ENCODE data around the gene SCGB3A1.

DNA sequence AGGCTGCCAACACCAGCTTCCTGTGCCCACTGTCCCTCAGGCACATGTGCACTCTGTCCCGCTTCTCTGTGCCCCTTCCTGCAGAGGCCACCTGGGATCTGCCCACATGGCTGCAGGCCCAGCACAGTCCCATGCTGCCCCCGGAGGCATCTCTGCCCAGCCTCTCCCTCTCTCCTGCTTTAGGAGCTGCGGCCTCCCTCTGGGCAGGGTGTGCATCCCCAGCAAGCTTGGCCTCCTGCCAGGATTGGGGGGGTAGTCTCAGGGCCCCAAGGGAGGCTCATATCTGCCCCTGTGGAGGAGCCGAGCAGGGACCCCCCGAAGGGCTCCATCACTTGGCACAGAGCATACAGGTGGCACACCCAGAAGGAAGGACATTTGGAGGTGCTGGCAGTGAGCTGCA is 33.3 kb upstream of the SCGB3A1 start:
- TF ChIP-seq MXI1 (IDR thresholded peaks at IDR 0.05; ENCODE audit: borderline replicate concordance, low read depth, low read length): no peak
- TF ChIP-seq, protein P1, sequence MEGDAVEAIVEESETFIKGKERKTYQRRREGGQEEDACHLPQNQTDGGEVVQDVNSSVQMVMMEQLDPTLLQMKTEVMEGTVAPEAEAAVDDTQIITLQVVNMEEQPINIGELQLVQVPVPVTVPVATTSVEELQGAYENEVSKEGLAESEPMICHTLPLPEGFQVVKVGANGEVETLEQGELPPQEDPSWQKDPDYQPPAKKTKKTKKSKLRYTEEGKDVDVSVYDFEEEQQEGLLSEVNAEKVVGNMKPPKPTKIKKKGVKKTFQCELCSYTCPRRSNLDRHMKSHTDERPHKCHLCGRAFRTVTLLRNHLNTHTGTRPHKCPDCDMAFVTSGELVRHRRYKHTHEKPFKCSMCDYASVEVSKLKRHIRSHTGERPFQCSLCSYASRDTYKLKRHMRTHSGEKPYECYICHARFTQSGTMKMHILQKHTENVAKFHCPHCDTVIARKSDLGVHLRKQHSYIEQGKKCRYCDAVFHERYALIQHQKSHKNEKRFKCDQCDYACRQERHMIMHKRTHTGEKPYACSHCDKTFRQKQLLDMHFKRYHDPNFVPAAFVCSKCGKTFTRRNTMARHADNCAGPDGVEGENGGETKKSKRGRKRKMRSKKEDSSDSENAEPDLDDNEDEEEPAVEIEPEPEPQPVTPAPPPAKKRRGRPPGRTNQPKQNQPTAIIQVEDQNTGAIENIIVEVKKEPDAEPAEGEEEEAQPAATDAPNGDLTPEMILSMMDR (conservative IDR thresholded peaks at IDR 0.05; ENCODE audit: low read depth, low read length): no peak
- TF ChIP-seq POLR2A (IDR thresholded peaks at IDR 0.05; ENCODE audit: low read depth, low read length): no peak
- no peak for TF ChIP-seq USF2 (IDR thresholded peaks at IDR 0.05; ENCODE audit: low read depth, low read length)
- no peak for TF ChIP-seq SMC3 (IDR thresholded peaks at IDR 0.05; ENCODE audit: low read depth, low read length)
- no peak for TF ChIP-seq RAD21 (IDR thresholded peaks at IDR 0.05; ENCODE audit: low read length)
- TF ChIP-seq RFX5 (IDR thresholded peaks at IDR 0.05; ENCODE audit: low read depth, low read length): no peak
- no peak for TF ChIP-seq MAFK (IDR thresholded peaks at IDR 0.05; ENCODE audit: low read depth, low read length)
- no peak for TF ChIP-seq CEBPB (IDR thresholded peaks at IDR 0.05; ENCODE audit: low read depth, low read length)
